ENCODE measurements around the gene DENND4C. TPM values are rescaled to one million over a fixed set of nuclear protein-coding genes. Genes with fewer than 3 reads are reported as not detected.

Gene DENND4C
- total RNA-seq, 1 donor from 2014 or later, result 41.5 TPM

GRCh38 chr9:19331877-19332276 lies 101.4 kb downstream of the DENND4C start:
- no peak overlapping the region for H3K27ac ChIP-seq
- H3K4me3 ChIP-seq, result no peak overlapping the region
- H3K27me3 ChIP-seq, result no peaks in the 10 kb centered on the region
- no peak for DNase-seq (ENCODE audit: low spot score in 2 of 2)
- no peak for TF ChIP-seq CTCF (IDR thresholded peaks at IDR 0.05)
- H3K4me1 ChIP-seq, result no peaks in the 10 kb centered on the region
- no peaks in the 10 kb centered on the region for H3K9me3 ChIP-seq
- intact Hi-C loops (cut with DNase I), result no loop called here
- peaks cover 36 to 64% of the 10 kb centered on the region in 2 donors for H3K36me3 ChIP-seq

GRCh38 chr9:19336166-19336565 lies 105.7 kb downstream of the DENND4C start:
- Histone ChIP-seq H3K36me3 (peaks cover 28 to 53% of the 10 kb centered on the region in 2 donors), H3K4me3 (no peak overlapping the region), H3K9me3 (no peaks in the 10 kb centered on the region), H3K27me3 (no peaks in the 10 kb centered on the region), H3K27ac (no peak overlapping the region), H3K4me1 (no peaks in the 10 kb centered on the region)
- TF ChIP-seq CTCF (IDR thresholded peaks at IDR 0.05), result no peak
- intact Hi-C loops (cut with DNase I), result no loop called here
- DNase-seq (ENCODE audit: low spot score in 2 of 2), result no peak

- no peak for TF ChIP-seq CTCF (IDR thresholded peaks at IDR 0.05)
- Histone ChIP-seq H3K4me3 (no peak overlapping the region), H3K4me1 (no peaks in the 10 kb centered on the region), H3K27ac (no peak overlapping the region), H3K9me3 (no peaks in the 10 kb centered on the region), H3K27me3 (no peaks in the 10 kb centered on the region), H3K36me3 (peaks cover 28 to 52% of the 10 kb centered on the region in 2 donors)
- intact Hi-C loops (cut with DNase I), result no loop called here
- DNase-seq (ENCODE audit: low spot score in 2 of 2), result no peak
Measured at GRCh38 chr9:19342947-19343346, 112.5 kb downstream of the DENND4C start.

GRCh38 chr9:19358701-19359100 lies 128.2 kb downstream of the DENND4C start:
- intact Hi-C loops (cut with DNase I), result no loop called here
- H3K36me3 ChIP-seq, result peaks cover 46 to 57% of the 10 kb centered on the region in 2 donors

GRCh38 chr9:19369107-19369506 lies 138.6 kb downstream of the DENND4C start:
- no peak overlapping the region for H3K27ac ChIP-seq
- H3K4me1 ChIP-seq, result no peaks in the 10 kb centered on the region
- TF ChIP-seq CTCF (IDR thresholded peaks at IDR 0.05), result no peak
- peaks cover 23 to 72% of the 10 kb centered on the region in 2 donors for H3K36me3 ChIP-seq
- H3K27me3 ChIP-seq, result no peaks in the 10 kb centered on the region
- DNase-seq (ENCODE audit: low spot score in 2 of 2), result no peak
- H3K4me3 ChIP-seq, result no peak overlapping the region
- intact Hi-C loops (cut with DNase I), result no loop called here
- H3K9me3 ChIP-seq, result no peaks in the 10 kb centered on the region

More at GRCh38 chr9:19358701-19359100, 128.2 kb downstream of the DENND4C start:
- Histone ChIP-seq H3K27ac (no peak overlapping the region), H3K27me3 (no peaks in the 10 kb centered on the region), H3K9me3 (no peaks in the 10 kb centered on the region), H3K4me3 (no peak overlapping the region), H3K4me1 (no peaks in the 10 kb centered on the region)
- no peak for TF ChIP-seq CTCF (IDR thresholded peaks at IDR 0.05)
- DNase-seq (ENCODE audit: low spot score in 2 of 2), result no peak

GRCh38 chr9:19371942-19372341 lies 141.4 kb downstream of the DENND4C start:
- Histone ChIP-seq H3K36me3 (peaks cover 40 to 74% of the 10 kb centered on the region in 2 donors), H3K27ac (no peak overlapping the region), H3K4me3 (no peak overlapping the region), H3K4me1 (no peaks in the 10 kb centered on the region), H3K9me3 (no peaks in the 10 kb centered on the region), H3K27me3 (no peaks in the 10 kb centered on the region)
- intact Hi-C loops (cut with DNase I), result no loop called here
- no peak for TF ChIP-seq CTCF (IDR thresholded peaks at IDR 0.05)
- no peak for DNase-seq (ENCODE audit: low spot score in 2 of 2)

Data from ascending aorta (tissue), 2 donors.